Keratinocyte (primary cell): ENCODE results near the gene FRRS1L. TPM values are rescaled to one million over a fixed set of nuclear protein-coding genes. Genes with fewer than 3 reads are reported as not detected.

ENCODE experiments used
- DNase-seq: peaks from one replicate; pipeline ENCODE4 v3.0.0-alpha.2; 2011; ENCODE audit warnings: low read depth, missing footprints, low spot score
- FAIRE-seq: peaks from 2 replicates; lab custom pipeline; 2011; peaks lifted over from hg19 to GRCh38; lab: Jason Lieb, UNC
- H2AFZ ChIP-seq: 2 replicates; pipeline ENCODE4 v1.6.0; 2012; ENCODE audit warnings: low read length, control low read depth, inconsistent platforms; ENCODE audit not compliant: control insufficient read depth
- H3K27ac ChIP-seq: 2 replicates; pipeline ENCODE4 v1.5.1; 2011; ENCODE audit warnings: low read length; ENCODE audit not compliant: control insufficient read depth, insufficient read depth
- H3K27me3 ChIP-seq: 3 replicates; pipeline ENCODE4 v1.6.0; 2011; ENCODE audit warnings: low read length; ENCODE audit not compliant: control insufficient read depth, insufficient read depth; ENCODE audit errors: extremely low read depth
- H3K36me3 ChIP-seq, 2 experiments: 2 replicates in 1 of 2; 3 replicates in 1 of 2; pipeline ENCODE4 v1.5.1; 2011; ENCODE audit warnings: low read length in 2 of 2, mild to moderate bottlenecking in 1 of 2; ENCODE audit not compliant: control insufficient read depth in 2 of 2, insufficient read depth in 2 of 2; ENCODE audit errors: extremely low read depth in 1 of 2
- H3K4me1 ChIP-seq: 3 replicates; pipeline ENCODE4 v1.5.1; 2011; ENCODE audit warnings: low read length; ENCODE audit not compliant: control insufficient read depth, insufficient read depth; ENCODE audit errors: extremely low read depth
- H3K4me2 ChIP-seq: 3 replicates; pipeline ENCODE4 v1.6.0; 2011; ENCODE audit warnings: low read depth, low read length; ENCODE audit not compliant: control insufficient read depth, insufficient read depth; ENCODE audit errors: extremely low read depth
- H3K4me3 ChIP-seq, 3 experiments: fragments of 200-600 bp in 1 of 3; sonication (generic) in 1 of 3; 2 replicates in 2 of 3; 3 replicates in 1 of 3; pipeline ENCODE4 v1.5.1; 2011 to 2016; ENCODE audit warnings: low read length in 3 of 3, mild to moderate bottlenecking in 3 of 3, control low read depth in 2 of 3, inconsistent platforms in 1 of 3, low read depth in 1 of 3, mixed read lengths in 1 of 3, mixed run types in 1 of 3, moderate library complexity in 1 of 3; ENCODE audit not compliant: control insufficient read depth in 2 of 3, insufficient read depth in 2 of 3; ENCODE audit errors: extremely low read depth in 1 of 3
- H3K79me2 ChIP-seq: 2 replicates; pipeline ENCODE4 v1.6.0; 2012; ENCODE audit warnings: low read length; ENCODE audit not compliant: control insufficient read depth, insufficient read depth
- H3K9ac ChIP-seq: 3 replicates; pipeline ENCODE4 v1.6.0; 2011; ENCODE audit warnings: low read length; ENCODE audit not compliant: control insufficient read depth, insufficient read depth; ENCODE audit errors: extremely low read depth
- H3K9me1 ChIP-seq: 3 replicates; pipeline ENCODE4 v1.6.0; 2011; ENCODE audit warnings: low read length; ENCODE audit not compliant: control insufficient read depth, insufficient read depth; ENCODE audit errors: extremely low read depth
- H3K9me3 ChIP-seq: 2 replicates; pipeline ENCODE4 v1.5.1; 2012; ENCODE audit warnings: low read depth, low read length; ENCODE audit not compliant: control insufficient read depth
- H4K20me1 ChIP-seq: 3 replicates; pipeline ENCODE4 v1.6.0; 2011; ENCODE audit warnings: low read length; ENCODE audit not compliant: control insufficient read depth, insufficient read depth; ENCODE audit errors: extremely low read depth
- CTCF ChIP-seq, 3 experiments: IDR thresholded peaks in 1 of 3; conservative IDR thresholded peaks in 1 of 3; optimal IDR thresholded peaks in 1 of 3; 2 replicates in 2 of 3; 3 replicates in 1 of 3; pipeline versions ENCODE3 to v1.5.1; 2011; ENCODE audit warnings: low read length in 3 of 3, mild to moderate bottlenecking in 3 of 3, moderate library complexity in 2 of 3, control low read depth in 1 of 3, inconsistent platforms in 1 of 3; ENCODE audit not compliant: insufficient read depth in 2 of 3; ENCODE audit errors: extremely low read depth in 1 of 3
- EZH2 ChIP-seq: IDR thresholded peaks from one replicate; pipeline ENCODE4 v1.6.1; 2012; ENCODE audit warnings: inconsistent platforms, mild to moderate bottlenecking, low read length, moderate library complexity
- dilution Hi-C: fragments of 300-500 bp; cut with MboI; formaldehyde crosslinking; loops from one replicate; pipeline ENCODE4 v1.7.0; 2020; ENCODE audit warnings: low sequenced_read_pairs; ENCODE audit not compliant: extremely low pct_ligation_motif_present
- polyA plus RNA-seq, 5 experiments: library from polyadenylated mRNA; depleted of rRNA in 3 of 5; stranded (reverse) in 3 of 5; stranded (forward) in 1 of 5; unstranded in 1 of 5; fragments of >200 nt; gene quantifications; 1 replicate in 1 of 5; 2 replicates in 3 of 5; 3 replicates in 1 of 5; pipeline versions ENCODE4 v1.2.1 to v1.2.3, GENCODE V29; 2011 to 2012; ENCODE audit warnings: missing spikeins in 2 of 5, low read depth in 1 of 5, low replicate concordance in 1 of 5

Gene FRRS1L
- polyA plus RNA-seq, 1 donor (not counting 4 experiments of a cell fraction or from before 2014, with no cell fraction given): not detected

- Histone ChIP-seq H3K4me1 (no peaks in the 10 kb centered on the region), H3K36me3 (no peaks in the 10 kb centered on the region)
- dilution Hi-C loops: loop anchor here (10.0 kb wide), 1 partner anchor 56 kb away; no protein-coding TSS in a partner anchor
Observed at GRCh38 chr9:109181284-109181683, 14.2 kb upstream of the FRRS1L start.

GRCh38 chr9:109179801-109180523 is 12.9 kb upstream of the FRRS1L start:
- H3K36me3 ChIP-seq: no peaks in the 10 kb centered on the region
- FAIRE-seq: no peak

More at GRCh38 chr9:109181284-109181683, 14.2 kb upstream of the FRRS1L start:
- Histone ChIP-seq H2AFZ (no peak overlapping the region), H3K9me1 (no peaks in the 10 kb centered on the region), H3K27ac (no peak overlapping the region), H3K9ac (no peak overlapping the region), H4K20me1 (no peaks in the 10 kb centered on the region), H3K27me3 (peaks cover 10% of the 10 kb centered on the region), H3K4me3 (no peak overlapping the region), H3K79me2 (no peaks in the 10 kb centered on the region), H3K4me2 (no peak overlapping the region), H3K9me3 (no peaks in the 10 kb centered on the region)
- TF ChIP-seq EZH2 (no peak), CTCF (optimal IDR thresholded peaks at IDR 0.05 in 1 of 3, IDR thresholded peaks at IDR 0.05 in 1 of 3, conservative IDR thresholded peaks at IDR 0.05 in 1 of 3; ENCODE audit: extremely low read depth in 1 of 3, insufficient read depth in 2 of 3, low read length in 3 of 3) (no peak)
- FAIRE-seq (no peak), DNase-seq (no peak)

More at GRCh38 chr9:109179801-109180523, 12.9 kb upstream of the FRRS1L start:
- no peak overlapping the region for H3K4me3 ChIP-seq
- no peak overlapping the region for H3K9ac ChIP-seq
- H3K27me3 ChIP-seq: peaks cover 7% of the 10 kb centered on the region
- no peak for TF ChIP-seq CTCF (optimal IDR thresholded peaks at IDR 0.05 in 1 of 3, IDR thresholded peaks at IDR 0.05 in 1 of 3, conservative IDR thresholded peaks at IDR 0.05 in 1 of 3; ENCODE audit: extremely low read depth in 1 of 3, insufficient read depth in 2 of 3, low read length in 3 of 3)
- no peak for TF ChIP-seq EZH2
- no peaks in the 10 kb centered on the region for H3K9me1 ChIP-seq
- no peak overlapping the region for H3K4me2 ChIP-seq
- H3K79me2 ChIP-seq: no peaks in the 10 kb centered on the region
- H3K9me3 ChIP-seq: no peaks in the 10 kb centered on the region
- no peaks in the 10 kb centered on the region for H3K4me1 ChIP-seq
- H4K20me1 ChIP-seq: no peaks in the 10 kb centered on the region
- no peak overlapping the region for H3K27ac ChIP-seq
- dilution Hi-C loops: loop anchor here (10.0 kb wide), 1 partner anchor 55 kb away; no protein-coding TSS in a partner anchor
- no peak for DNase-seq
- no peak overlapping the region for H2AFZ ChIP-seq
